Measurements from ENCODE around the gene BTBD9.

The BTBD9 gene

GRCh38 chr6:38337819-38338465, 301.8 kb downstream of the BTBD9 start:
- DNase-seq (ENCODE audit: low read depth), result peak; percentile 77
- TF ChIP-seq CTCF (IDR thresholded peaks at IDR 0.05; ENCODE audit: low read length, missing control alignments), result peak; percentile 44
- no peak overlapping the region for H3K4me3 ChIP-seq (replicated peaks; ENCODE audit: low read depth, low read length)

GRCh38 chr6:38336922-38337321, 302.8 kb downstream of the BTBD9 start:
- no peak for DNase-seq (ENCODE audit: low read depth)
- TF ChIP-seq CTCF (IDR thresholded peaks at IDR 0.05; ENCODE audit: low read length, missing control alignments), result no peak
- no peak overlapping the region for H3K4me3 ChIP-seq (replicated peaks; ENCODE audit: low read depth, low read length)

- no peak for TF ChIP-seq CTCF (IDR thresholded peaks at IDR 0.05; ENCODE audit: low read length, missing control alignments)
Observed at GRCh38 chr6:38326837-38327236, 312.9 kb downstream of the BTBD9 start.

GRCh38 chr6:38323216-38323615, 316.5 kb downstream of the BTBD9 start:
- no peak overlapping the region for H3K4me3 ChIP-seq (replicated peaks; ENCODE audit: low read depth, low read length)
- no peak for DNase-seq (ENCODE audit: low read depth)
- TF ChIP-seq CTCF (IDR thresholded peaks at IDR 0.05; ENCODE audit: low read length, missing control alignments), result no peak

More at GRCh38 chr6:38326837-38327236, 312.9 kb downstream of the BTBD9 start:
- DNase-seq (ENCODE audit: low read depth), result no peak
- no peak overlapping the region for H3K4me3 ChIP-seq (replicated peaks; ENCODE audit: low read depth, low read length)

- TF ChIP-seq CTCF (IDR thresholded peaks at IDR 0.05; ENCODE audit: low read length, missing control alignments), result no peak
- H3K4me3 ChIP-seq (replicated peaks; ENCODE audit: low read depth, low read length), result no peak overlapping the region
- DNase-seq (ENCODE audit: low read depth), result no peak
Observed at GRCh38 chr6:38322138-38322537, 317.6 kb downstream of the BTBD9 start.

- no peak for DNase-seq (ENCODE audit: low read depth)
- TF ChIP-seq CTCF (IDR thresholded peaks at IDR 0.05; ENCODE audit: low read length, missing control alignments), result no peak
- H3K4me3 ChIP-seq (replicated peaks; ENCODE audit: low read depth, low read length), result no peak overlapping the region
Observed at GRCh38 chr6:38320843-38321242, 318.9 kb downstream of the BTBD9 start.

GRCh38 chr6:38320358-38320757, 319.4 kb downstream of the BTBD9 start:
- H3K4me3 ChIP-seq (replicated peaks; ENCODE audit: low read depth, low read length), result no peak overlapping the region
- no peak for DNase-seq (ENCODE audit: low read depth)
- no peak for TF ChIP-seq CTCF (IDR thresholded peaks at IDR 0.05; ENCODE audit: low read length, missing control alignments)

Data from fibroblast of pulmonary artery (primary cell).